ENCODE measurements around the gene TTYH2.
A peak's percentile ranks its signal among the peaks of the same experiment; 100 is the strongest.

The TTYH2 gene, protein sequence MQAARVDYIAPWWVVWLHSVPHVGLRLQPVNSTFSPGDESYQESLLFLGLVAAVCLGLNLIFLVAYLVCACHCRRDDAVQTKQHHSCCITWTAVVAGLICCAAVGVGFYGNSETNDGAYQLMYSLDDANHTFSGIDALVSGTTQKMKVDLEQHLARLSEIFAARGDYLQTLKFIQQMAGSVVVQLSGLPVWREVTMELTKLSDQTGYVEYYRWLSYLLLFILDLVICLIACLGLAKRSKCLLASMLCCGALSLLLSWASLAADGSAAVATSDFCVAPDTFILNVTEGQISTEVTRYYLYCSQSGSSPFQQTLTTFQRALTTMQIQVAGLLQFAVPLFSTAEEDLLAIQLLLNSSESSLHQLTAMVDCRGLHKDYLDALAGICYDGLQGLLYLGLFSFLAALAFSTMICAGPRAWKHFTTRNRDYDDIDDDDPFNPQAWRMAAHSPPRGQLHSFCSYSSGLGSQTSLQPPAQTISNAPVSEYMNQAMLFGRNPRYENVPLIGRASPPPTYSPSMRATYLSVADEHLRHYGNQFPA
- 21.4 to 31.0 (median 29.0) reads per million in 3 donors for total RNA-seq

DNA sequence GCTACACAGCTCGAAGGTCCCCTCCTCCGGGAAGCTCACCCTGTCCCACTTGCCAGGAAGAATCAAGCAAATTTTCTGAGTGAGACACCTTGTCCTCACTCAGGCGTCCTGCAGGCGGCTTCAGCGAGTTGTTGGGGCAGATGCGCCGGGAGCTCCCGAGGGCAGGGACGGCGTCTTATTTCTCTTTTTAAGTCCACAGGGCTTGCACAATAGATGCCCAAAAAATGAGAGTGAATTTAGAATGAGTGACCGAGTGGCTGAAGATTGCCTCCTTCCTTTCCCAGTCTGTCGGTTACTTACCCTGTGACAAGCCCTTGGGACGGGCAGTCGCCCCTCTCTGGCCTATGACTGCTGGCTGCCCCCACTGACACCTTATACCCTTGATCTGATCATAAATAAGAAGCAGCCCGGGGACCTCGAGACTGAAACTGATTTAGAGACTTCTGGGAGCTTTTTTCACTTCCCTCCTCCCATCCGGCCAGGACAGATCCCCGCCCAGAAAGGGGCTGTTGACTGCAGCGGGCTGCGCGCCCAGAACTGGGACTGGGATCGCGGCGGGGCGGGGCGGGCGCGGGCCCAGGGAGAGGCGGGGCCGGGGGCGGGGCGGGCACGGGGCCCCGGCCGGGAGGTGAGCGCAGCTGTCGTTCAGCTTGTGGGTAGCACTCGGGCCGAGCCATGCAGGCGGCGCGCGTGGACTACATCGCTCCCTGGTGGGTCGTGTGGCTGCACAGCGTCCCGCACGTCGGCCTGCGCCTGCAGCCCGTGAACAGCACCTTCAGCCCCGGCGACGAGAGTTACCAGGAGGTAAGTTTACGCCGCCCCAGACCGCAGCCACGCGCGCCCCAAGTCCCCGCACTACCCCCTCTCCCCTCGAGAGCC is at the start of gene TTYH2:
TSS of gene TTYH2 (plus strand) at position 659 of the 879 bp plus-strand sequence. CDS start at position 676, 17 bp downstream.
- Histone ChIP-seq H3K9me3 (ENCODE audit: control insufficient read depth, low read length) (no peaks in the 10 kb centered on the region), H3K4me1 (ENCODE audit: control insufficient read depth, insufficient read depth, low read length, poor library complexity, severe bottlenecking) (peaks cover 34% of the 10 kb centered on the region), H3K36me3 (ENCODE audit: control insufficient read depth, insufficient read depth, low read length) (peaks cover 30% of the 10 kb centered on the region), H3K4me3 (ENCODE audit: insufficient read depth, low read depth, low read length, poor library complexity, severe bottlenecking) (peak within 1 kb of the TSS; percentile 67), H3K27me3 (replicated peaks; ENCODE audit: control insufficient read depth, insufficient read depth, low read length, poor library complexity, severe bottlenecking) (no peaks in the 10 kb centered on the region), H3K27ac (ENCODE audit: insufficient read depth, low read length, poor library complexity, severe bottlenecking) (peak within 1 kb of the TSS; percentile 73)
- peak; percentile 64 to 71 (median 70) for DNase-seq

DNA sequence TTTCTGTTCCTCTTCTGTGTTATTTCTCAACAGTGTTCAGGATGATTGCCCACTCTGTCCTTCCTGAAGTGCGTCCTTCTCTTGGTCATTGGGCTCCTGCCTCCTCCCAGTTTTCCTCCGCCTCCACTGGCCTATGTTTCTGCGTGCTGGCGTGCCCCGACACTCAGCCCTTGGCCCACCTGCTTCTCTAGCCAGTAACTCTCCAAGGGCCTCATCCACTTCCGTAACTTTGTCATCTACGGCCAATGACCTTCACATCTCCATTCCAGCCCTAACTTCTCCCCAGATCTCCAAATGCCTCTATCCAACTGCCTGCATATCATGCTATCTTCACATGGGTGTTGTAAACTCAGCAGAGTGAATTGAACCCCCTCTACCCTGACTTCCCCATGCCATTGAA is 49.5 kb upstream of the TTYH2 start:
- Histone ChIP-seq H3K27me3 (replicated peaks; ENCODE audit: control insufficient read depth, insufficient read depth, low read length, poor library complexity, severe bottlenecking) (peaks cover 4% of the 10 kb centered on the region), H3K9me3 (ENCODE audit: control insufficient read depth, low read length) (no peaks in the 10 kb centered on the region), H3K27ac (ENCODE audit: insufficient read depth, low read length, poor library complexity, severe bottlenecking) (no peak overlapping the region), H3K4me3 (ENCODE audit: insufficient read depth, low read depth, low read length, poor library complexity, severe bottlenecking) (no peak overlapping the region), H3K4me1 (ENCODE audit: control insufficient read depth, insufficient read depth, low read length, poor library complexity, severe bottlenecking) (no peaks in the 10 kb centered on the region), H3K36me3 (ENCODE audit: control insufficient read depth, insufficient read depth, low read length) (no peaks in the 10 kb centered on the region)
- no peak for DNase-seq

DNA sequence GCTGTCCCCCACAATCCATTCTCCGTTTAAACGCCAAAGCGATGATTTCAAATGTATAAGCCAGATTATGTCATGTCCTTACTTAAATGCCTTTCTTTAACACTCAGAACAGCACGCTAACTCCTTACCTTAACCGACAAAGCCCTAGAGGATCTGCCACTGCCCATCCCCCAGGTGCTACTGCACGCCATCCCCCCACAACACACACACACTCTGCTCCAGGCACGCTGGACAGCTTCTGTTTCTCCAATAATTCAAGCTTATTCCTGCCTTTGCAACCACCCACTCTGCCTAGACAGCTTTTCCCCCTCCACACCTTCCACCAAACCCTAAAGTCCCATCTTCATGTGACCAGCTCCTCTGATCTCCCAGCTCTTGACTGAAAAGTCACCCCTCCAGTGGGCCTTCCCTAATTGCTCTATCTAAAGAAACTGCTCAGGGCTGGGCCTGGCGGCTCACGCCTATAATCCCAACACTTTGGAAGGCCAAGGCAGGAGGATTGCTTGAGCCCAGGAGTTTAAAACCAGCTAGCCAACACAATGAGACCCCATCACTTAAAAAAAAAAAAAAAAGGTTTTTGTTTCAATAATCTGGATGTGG is 48.8 kb upstream of the TTYH2 start:
- no peaks in the 10 kb centered on the region for H3K9me3 ChIP-seq (ENCODE audit: control insufficient read depth, low read length)
- H3K27ac ChIP-seq (ENCODE audit: insufficient read depth, low read length, poor library complexity, severe bottlenecking), result no peak overlapping the region
- H3K4me3 ChIP-seq (ENCODE audit: insufficient read depth, low read depth, low read length, poor library complexity, severe bottlenecking), result no peak overlapping the region
- H3K4me1 ChIP-seq (ENCODE audit: control insufficient read depth, insufficient read depth, low read length, poor library complexity, severe bottlenecking), result no peaks in the 10 kb centered on the region
- H3K27me3 ChIP-seq (replicated peaks; ENCODE audit: control insufficient read depth, insufficient read depth, low read length, poor library complexity, severe bottlenecking), result peaks cover 4% of the 10 kb centered on the region
- H3K36me3 ChIP-seq (ENCODE audit: control insufficient read depth, insufficient read depth, low read length), result no peaks in the 10 kb centered on the region
- no peak for DNase-seq

DNA sequence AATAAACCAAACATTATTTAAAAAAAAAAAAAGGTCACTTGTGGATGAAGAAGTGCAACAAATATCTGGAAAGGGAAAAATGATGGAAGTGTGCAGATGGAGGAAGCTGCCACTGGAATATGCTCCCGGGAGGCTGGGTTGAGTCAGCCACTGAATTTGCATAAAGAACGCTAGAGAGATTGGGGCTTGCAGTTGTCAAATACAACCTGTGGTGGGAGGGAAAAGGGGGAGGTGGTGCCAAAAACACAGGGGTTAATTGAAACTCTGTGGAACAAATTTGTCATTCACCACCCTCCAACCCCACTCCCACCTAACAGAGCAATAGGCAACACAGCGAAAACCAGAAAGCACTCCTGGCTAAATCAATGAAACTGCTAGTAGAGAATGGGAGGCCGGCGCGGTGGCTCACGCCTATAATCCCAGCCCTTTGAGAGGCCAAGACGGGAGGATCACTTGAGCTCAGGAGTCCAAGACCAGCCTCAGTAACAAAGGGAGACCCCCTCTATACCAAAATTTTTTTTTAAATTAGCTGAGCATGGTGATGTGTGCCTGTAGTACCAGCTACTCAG is 47.5 kb upstream of the TTYH2 start:
- Histone ChIP-seq H3K27me3 (replicated peaks; ENCODE audit: control insufficient read depth, insufficient read depth, low read length, poor library complexity, severe bottlenecking) (peaks cover 4% of the 10 kb centered on the region), H3K4me1 (ENCODE audit: control insufficient read depth, insufficient read depth, low read length, poor library complexity, severe bottlenecking) (no peaks in the 10 kb centered on the region)

GRCh38 chr17:74170924-74171323 is 42.4 kb upstream of the TTYH2 start:
- Histone ChIP-seq H3K36me3 (ENCODE audit: control insufficient read depth, insufficient read depth, low read length) (no peaks in the 10 kb centered on the region), H3K27ac (ENCODE audit: insufficient read depth, low read length, poor library complexity, severe bottlenecking) (no peak overlapping the region), H3K4me3 (ENCODE audit: insufficient read depth, low read depth, low read length, poor library complexity, severe bottlenecking) (no peak overlapping the region), H3K9me3 (ENCODE audit: control insufficient read depth, low read length) (no peaks in the 10 kb centered on the region), H3K27me3 (replicated peaks; ENCODE audit: control insufficient read depth, insufficient read depth, low read length, poor library complexity, severe bottlenecking) (peaks cover 3% of the 10 kb centered on the region), H3K4me1 (ENCODE audit: control insufficient read depth, insufficient read depth, low read length, poor library complexity, severe bottlenecking) (no peaks in the 10 kb centered on the region)
- no peak for DNase-seq

More for the DNA sequence above, 47.5 kb upstream of the TTYH2 start:
- Histone ChIP-seq H3K4me3 (ENCODE audit: insufficient read depth, low read depth, low read length, poor library complexity, severe bottlenecking) (no peak overlapping the region), H3K27ac (ENCODE audit: insufficient read depth, low read length, poor library complexity, severe bottlenecking) (no peak overlapping the region), H3K36me3 (ENCODE audit: control insufficient read depth, insufficient read depth, low read length) (no peaks in the 10 kb centered on the region), H3K9me3 (ENCODE audit: control insufficient read depth, low read length) (no peaks in the 10 kb centered on the region)
- no peak for DNase-seq

- H3K36me3 ChIP-seq (ENCODE audit: control insufficient read depth, insufficient read depth, low read length), result no peaks in the 10 kb centered on the region
- peaks cover 11% of the 10 kb centered on the region for H3K27me3 ChIP-seq (replicated peaks; ENCODE audit: control insufficient read depth, insufficient read depth, low read length, poor library complexity, severe bottlenecking)
- no peaks in the 10 kb centered on the region for H3K9me3 ChIP-seq (ENCODE audit: control insufficient read depth, low read length)
- DNase-seq, result no peak
- no peaks in the 10 kb centered on the region for H3K4me1 ChIP-seq (ENCODE audit: control insufficient read depth, insufficient read depth, low read length, poor library complexity, severe bottlenecking)
- H3K4me3 ChIP-seq (ENCODE audit: insufficient read depth, low read depth, low read length, poor library complexity, severe bottlenecking), result no peak overlapping the region
- H3K27ac ChIP-seq (ENCODE audit: insufficient read depth, low read length, poor library complexity, severe bottlenecking), result no peak overlapping the region
Measured at GRCh38 chr17:74172700-74173099, 40.7 kb upstream of the TTYH2 start.

DNA sequence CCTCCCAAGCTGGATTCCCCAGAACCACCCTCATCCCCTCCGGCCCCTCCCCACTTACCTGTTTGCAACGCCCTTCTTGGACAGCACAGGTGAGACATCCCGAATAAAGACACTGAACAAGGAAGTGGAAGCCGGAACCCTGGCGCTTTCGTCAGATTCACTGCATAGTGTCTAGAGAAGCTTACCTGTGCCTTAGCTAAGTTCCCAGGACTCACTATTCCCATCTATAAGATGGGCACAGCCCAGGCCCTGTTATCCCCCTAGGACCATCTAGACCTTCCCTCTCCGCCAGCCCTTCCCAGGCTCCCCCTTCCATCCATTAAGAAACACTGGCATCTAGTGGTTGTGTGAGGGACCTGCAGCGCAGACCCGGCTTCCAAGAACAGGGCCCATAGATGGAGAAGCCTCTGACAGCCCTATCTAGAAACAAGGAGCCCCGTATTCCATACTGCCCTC is 36.8 kb upstream of the TTYH2 start:
- Histone ChIP-seq H3K9me3 (ENCODE audit: control insufficient read depth, low read length) (no peaks in the 10 kb centered on the region), H3K27me3 (replicated peaks; ENCODE audit: control insufficient read depth, insufficient read depth, low read length, poor library complexity, severe bottlenecking) (peaks cover 11% of the 10 kb centered on the region), H3K4me1 (ENCODE audit: control insufficient read depth, insufficient read depth, low read length, poor library complexity, severe bottlenecking) (no peaks in the 10 kb centered on the region), H3K4me3 (ENCODE audit: insufficient read depth, low read depth, low read length, poor library complexity, severe bottlenecking) (no peak overlapping the region), H3K36me3 (ENCODE audit: control insufficient read depth, insufficient read depth, low read length) (no peaks in the 10 kb centered on the region), H3K27ac (ENCODE audit: insufficient read depth, low read length, poor library complexity, severe bottlenecking) (no peak overlapping the region)
- no peak for DNase-seq

DNA sequence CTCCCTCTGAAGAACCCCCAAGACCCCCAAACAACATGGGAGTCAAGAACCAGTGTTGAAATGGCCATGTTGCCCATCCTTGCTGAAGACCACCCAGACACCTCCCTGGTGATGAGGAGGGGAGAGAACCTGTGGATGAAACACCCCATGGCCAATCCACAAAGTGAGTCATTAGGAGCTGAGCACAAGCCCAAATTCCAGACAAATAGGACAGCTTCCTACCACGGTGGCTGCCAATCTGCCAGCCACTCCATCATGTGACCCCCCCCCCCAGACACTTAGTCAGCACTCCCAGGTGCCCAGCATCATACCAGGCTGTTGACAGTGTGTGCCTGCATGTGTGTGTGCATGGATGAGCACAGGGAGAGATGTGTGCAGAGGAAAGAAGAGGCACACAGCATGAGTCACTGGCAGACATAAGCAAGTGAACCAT is 36.3 kb upstream of the TTYH2 start:
- Histone ChIP-seq H3K36me3 (ENCODE audit: control insufficient read depth, insufficient read depth, low read length) (no peaks in the 10 kb centered on the region), H3K27ac (ENCODE audit: insufficient read depth, low read length, poor library complexity, severe bottlenecking) (no peak overlapping the region), H3K9me3 (ENCODE audit: control insufficient read depth, low read length) (no peaks in the 10 kb centered on the region), H3K4me3 (ENCODE audit: insufficient read depth, low read depth, low read length, poor library complexity, severe bottlenecking) (no peak overlapping the region), H3K27me3 (replicated peaks; ENCODE audit: control insufficient read depth, insufficient read depth, low read length, poor library complexity, severe bottlenecking) (peaks cover 11% of the 10 kb centered on the region), H3K4me1 (ENCODE audit: control insufficient read depth, insufficient read depth, low read length, poor library complexity, severe bottlenecking) (no peaks in the 10 kb centered on the region)
- no peak for DNase-seq

- Histone ChIP-seq H3K9me3 (ENCODE audit: control insufficient read depth, low read length) (no peaks in the 10 kb centered on the region), H3K36me3 (ENCODE audit: control insufficient read depth, insufficient read depth, low read length) (no peaks in the 10 kb centered on the region), H3K27ac (ENCODE audit: insufficient read depth, low read length, poor library complexity, severe bottlenecking) (no peak overlapping the region), H3K4me1 (ENCODE audit: control insufficient read depth, insufficient read depth, low read length, poor library complexity, severe bottlenecking) (no peaks in the 10 kb centered on the region), H3K4me3 (ENCODE audit: insufficient read depth, low read depth, low read length, poor library complexity, severe bottlenecking) (no peak overlapping the region), H3K27me3 (replicated peaks; ENCODE audit: control insufficient read depth, insufficient read depth, low read length, poor library complexity, severe bottlenecking) (peaks cover 11% of the 10 kb centered on the region)
- DNase-seq, result no peak
Measured at GRCh38 chr17:74179576-74179975, 33.8 kb upstream of the TTYH2 start.

Data from effector memory CD4-positive, alpha-beta T cell (primary cell).